Nephron progenitor cell (in vitro differentiated cells): ENCODE results near the gene UGT2A3.

Source experiments
- DNase-seq: peaks from one replicate; pipeline ENCODE4 v3.0.0; 2021
- H3K27ac Mint-ChIP-seq: 2 replicates; pipeline ENCODE4 v1.8.0; 2021; ENCODE audit warnings: mild to moderate bottlenecking, moderate library complexity, mixed read lengths
- H3K27me3 Mint-ChIP-seq: 2 replicates; pipeline ENCODE4 v1.8.0; 2021; ENCODE audit warnings: mild to moderate bottlenecking, low read depth, mixed read lengths; ENCODE audit not compliant: poor library complexity
- H3K36me3 Mint-ChIP-seq: 2 replicates; pipeline ENCODE4 v1.8.0; 2021; ENCODE audit warnings: low read depth, mixed read lengths
- H3K4me1 Mint-ChIP-seq: 2 replicates; pipeline ENCODE4 v1.8.0; 2021; ENCODE audit warnings: mixed read lengths
- H3K4me3 Mint-ChIP-seq: 2 replicates; pipeline ENCODE4 v1.8.0; 2021; ENCODE audit warnings: mild to moderate bottlenecking, moderate library complexity, mixed read lengths
- H3K9me3 Mint-ChIP-seq: 2 replicates; pipeline ENCODE4 v1.8.0; 2021; ENCODE audit warnings: mild to moderate bottlenecking, moderate library complexity, mixed read lengths
- CTCF ChIP-seq: fragments of 200-600 bp; sonication (generic); IDR thresholded peaks from 2 replicates; pipeline ENCODE4 v1.5.0; 2021; ENCODE audit warnings: antibody characterized with exemption

The UGT2A3 gene

GRCh38 chr4:68905598-68905938 lies 46.0 kb downstream of the UGT2A3 start:
- H3K27me3 Mint-ChIP-seq: peaks cover 4% of the 10 kb centered on the region
- peaks cover 22% of the 10 kb centered on the region for H3K4me1 Mint-ChIP-seq
- no peaks in the 10 kb centered on the region for H3K9me3 Mint-ChIP-seq
- no peak overlapping the region for H3K4me3 Mint-ChIP-seq
- no peak for DNase-seq
- H3K27ac Mint-ChIP-seq: no peak overlapping the region
- TF ChIP-seq CTCF: no peak
- H3K36me3 Mint-ChIP-seq: no peaks in the 10 kb centered on the region

GRCh38 chr4:68904786-68905185 lies 46.8 kb downstream of the UGT2A3 start:
- DNase-seq: no peak
- Mint-ChIP-seq H3K4me1 (peaks cover 22% of the 10 kb centered on the region), H3K27ac (peak overlapping the region; percentile 33), H3K9me3 (no peaks in the 10 kb centered on the region), H3K4me3 (no peak overlapping the region), H3K27me3 (peaks cover 4% of the 10 kb centered on the region), H3K36me3 (no peaks in the 10 kb centered on the region)
- no peak for TF ChIP-seq CTCF

- Mint-ChIP-seq H3K27me3 (no peaks in the 10 kb centered on the region), H3K9me3 (no peaks in the 10 kb centered on the region), H3K36me3 (no peaks in the 10 kb centered on the region), H3K4me3 (no peak overlapping the region), H3K27ac (no peak overlapping the region), H3K4me1 (no peaks in the 10 kb centered on the region)
- no peak for TF ChIP-seq CTCF
- no peak for DNase-seq
These were observed 54.9 kb downstream of the UGT2A3 start for GRCh38 chr4:68896749-68897148.

- no peak for TF ChIP-seq CTCF
- Mint-ChIP-seq H3K27ac (no peak overlapping the region), H3K27me3 (no peaks in the 10 kb centered on the region), H3K4me1 (no peaks in the 10 kb centered on the region), H3K36me3 (no peaks in the 10 kb centered on the region), H3K4me3 (no peak overlapping the region), H3K9me3 (no peaks in the 10 kb centered on the region)
- no peak for DNase-seq
These were observed 55.9 kb downstream of the UGT2A3 start for GRCh38 chr4:68895561-68896198.

- H3K27ac Mint-ChIP-seq: no peak overlapping the region
- no peak overlapping the region for H3K4me3 Mint-ChIP-seq
These were observed 58.7 kb downstream of the UGT2A3 start for GRCh38 chr4:68892861-68893260.

More at GRCh38 chr4:68892861-68893260, 58.7 kb downstream of the UGT2A3 start:
- TF ChIP-seq CTCF: no peak
- DNase-seq: no peak
- no peaks in the 10 kb centered on the region for H3K4me1 Mint-ChIP-seq
- H3K27me3 Mint-ChIP-seq: peaks cover 4% of the 10 kb centered on the region
- no peaks in the 10 kb centered on the region for H3K9me3 Mint-ChIP-seq
- H3K36me3 Mint-ChIP-seq: no peaks in the 10 kb centered on the region
